NCI-H82 (cell line): ENCODE data around the gene SOS1.
"Not testable (repeated sequence)": the region's sequence is repeated elsewhere in the genome, so short reads cannot be mapped to it uniquely, and the experiment has no call there.

Experiments used
- DNase-seq: peaks from one replicate; lab custom pipeline; 2025; lab: John Stamatoyannopoulos, UW

The SOS1 gene

DNA sequence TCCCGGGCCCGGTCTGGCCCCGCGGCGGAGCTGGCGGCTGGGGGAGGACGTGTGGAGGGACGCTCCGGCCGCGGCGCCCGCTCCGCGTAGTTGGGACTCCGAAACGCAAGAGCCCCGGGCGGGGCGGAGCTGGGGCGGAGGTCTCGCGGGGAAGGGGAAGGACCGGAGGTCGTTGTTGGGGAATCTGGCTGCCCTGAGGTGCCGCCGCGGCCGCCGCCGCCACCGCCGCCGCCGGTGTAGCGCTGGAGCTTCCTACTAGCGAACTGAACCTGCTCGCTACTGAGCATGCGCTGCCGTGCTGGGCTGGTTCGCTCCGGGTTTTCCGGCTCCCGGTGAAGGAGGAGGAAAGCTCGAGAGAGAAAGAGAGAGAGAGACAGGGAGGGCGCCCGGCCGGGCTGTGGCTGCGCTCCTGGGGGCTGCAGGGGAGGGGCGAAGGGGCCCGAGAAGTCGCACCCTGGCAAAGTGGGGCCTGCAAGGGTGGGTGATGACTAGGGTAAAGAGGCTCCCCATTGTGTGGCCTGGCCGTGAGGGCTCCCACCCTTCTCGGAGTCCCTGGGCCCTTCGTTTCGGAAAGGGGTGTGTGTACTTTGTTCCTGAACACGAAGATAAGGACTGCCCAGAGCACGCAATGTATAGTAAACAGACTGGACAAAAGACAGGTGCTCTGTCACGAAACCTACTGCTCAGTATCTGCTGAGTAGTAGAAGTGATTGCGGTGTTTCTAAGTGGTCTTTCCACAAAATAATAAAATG is at the start of gene SOS1:
Gene SOS1 (minus strand): TSS at position 281 of the 752 bp plus-strand sequence. CDS start 629 bp downstream, outside the sequence.
- peak; percentile 97 for DNase-seq

DNA sequence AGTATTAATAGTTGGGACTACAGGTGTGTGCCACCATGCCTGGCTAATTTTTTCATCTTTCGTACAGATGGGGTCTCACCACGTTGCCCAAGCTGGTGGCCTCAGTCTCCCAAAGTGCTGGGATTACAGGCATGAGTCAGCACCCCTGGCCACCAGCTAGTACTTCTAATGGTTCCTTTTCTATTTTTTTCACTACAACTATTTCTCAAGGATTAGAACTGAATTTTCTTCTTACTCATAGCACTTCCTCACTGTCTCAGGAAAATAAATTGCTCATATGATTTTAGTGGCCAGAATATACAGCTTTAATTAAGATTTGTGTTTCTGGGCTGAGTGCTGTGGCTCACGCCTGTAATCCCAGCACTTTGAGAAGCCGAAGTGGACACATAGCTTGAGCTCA is 43.2 kb upstream of the SOS1 start:
- no peak for DNase-seq

DNA sequence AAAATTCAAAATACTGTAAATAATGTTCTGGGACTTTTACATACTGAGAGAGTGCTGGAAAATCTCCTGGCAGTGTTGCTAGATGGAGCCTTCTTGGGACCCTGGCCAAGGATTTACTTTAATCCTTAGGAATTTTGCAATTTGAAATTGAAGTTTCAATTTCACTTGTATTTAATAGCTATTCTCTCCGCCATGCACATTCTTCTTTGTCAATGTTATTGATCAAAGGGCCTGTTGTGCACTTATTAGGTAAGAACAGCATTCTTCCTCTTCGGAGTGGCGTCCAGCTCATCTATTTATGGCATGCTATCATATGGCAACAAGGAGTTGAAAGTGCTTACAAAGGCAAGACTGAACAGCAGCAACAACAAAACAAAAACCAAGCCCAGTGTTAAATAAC is 40.1 kb upstream of the SOS1 start:
- no peak for DNase-seq

DNA sequence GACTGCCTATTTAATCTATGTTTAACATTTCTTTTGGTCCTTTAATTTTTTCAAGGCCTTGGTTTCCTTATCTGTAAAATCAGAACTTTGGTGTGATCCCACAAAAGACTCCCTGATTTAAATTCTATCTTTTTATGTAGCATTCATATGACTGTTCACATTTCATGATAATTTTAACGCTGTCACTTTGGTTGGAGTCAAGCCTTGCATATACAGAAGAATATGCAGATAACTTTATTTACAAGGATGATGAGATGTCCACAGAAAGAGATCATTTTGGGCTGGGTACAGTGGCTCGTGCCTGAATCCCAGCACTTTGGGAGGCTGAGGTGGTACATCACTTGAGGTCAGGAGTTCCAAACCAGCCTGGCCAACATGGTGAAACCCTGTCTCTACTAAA is 38.4 kb upstream of the SOS1 start:
- no peak for DNase-seq

DNA sequence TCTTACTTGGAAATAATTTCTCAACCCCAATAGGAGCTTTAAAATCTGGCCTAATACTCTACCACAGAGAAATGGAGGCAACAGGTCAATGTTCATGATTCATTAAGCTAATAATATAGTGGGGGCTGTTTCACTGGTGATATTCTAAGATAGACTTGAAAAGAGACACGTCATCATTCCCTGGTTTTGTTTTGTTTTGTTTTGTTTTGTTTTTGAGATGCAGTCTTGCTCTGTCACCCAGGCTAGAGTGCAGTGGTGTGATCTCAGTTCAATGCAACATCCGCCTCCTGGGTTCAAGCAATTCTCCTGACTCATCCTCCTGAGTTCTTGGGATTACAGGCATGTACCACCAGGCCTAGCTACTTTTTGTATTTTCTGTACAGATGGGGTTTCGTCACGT is 37.5 kb upstream of the SOS1 start:
- DNase-seq: no peak

DNA sequence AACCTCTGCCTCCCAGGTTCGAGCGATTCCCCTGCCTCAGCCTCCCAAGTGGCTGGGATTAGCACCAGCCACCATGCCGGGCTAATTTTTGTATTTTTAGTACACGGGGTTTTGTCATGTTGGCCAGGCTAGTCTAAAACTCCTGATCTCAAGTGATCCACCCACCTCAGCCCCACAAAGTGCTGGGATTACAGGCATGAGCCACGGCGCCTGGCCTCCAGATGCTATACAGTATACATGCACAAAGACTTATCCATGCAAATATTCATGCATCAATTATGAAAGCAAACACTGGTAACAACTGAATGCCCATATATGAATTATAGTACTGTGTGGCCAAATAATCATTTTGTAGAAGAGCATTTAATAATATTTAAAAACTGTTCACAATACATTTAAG is 36.0 kb upstream of the SOS1 start:
- DNase-seq: no peak

DNA sequence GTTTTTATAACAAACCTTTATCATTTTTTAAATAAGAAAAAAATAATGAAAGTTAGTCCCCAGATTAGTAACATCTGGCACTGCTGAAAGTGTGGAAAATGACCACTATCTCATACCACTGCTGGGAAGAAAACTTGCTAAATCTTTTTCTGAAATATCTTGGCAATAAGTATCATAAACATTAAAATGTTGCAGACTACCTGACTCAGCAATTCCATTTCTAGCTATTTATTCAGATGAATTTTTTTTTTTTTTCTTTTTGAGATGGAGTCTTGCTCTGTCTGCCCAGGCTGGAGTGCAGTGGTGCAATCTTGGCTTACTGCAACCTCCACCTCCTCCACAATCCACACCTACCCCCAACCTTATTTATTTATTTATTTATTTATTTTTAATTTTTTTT is 35.3 kb upstream of the SOS1 start:
- DNase-seq: no peak

DNA sequence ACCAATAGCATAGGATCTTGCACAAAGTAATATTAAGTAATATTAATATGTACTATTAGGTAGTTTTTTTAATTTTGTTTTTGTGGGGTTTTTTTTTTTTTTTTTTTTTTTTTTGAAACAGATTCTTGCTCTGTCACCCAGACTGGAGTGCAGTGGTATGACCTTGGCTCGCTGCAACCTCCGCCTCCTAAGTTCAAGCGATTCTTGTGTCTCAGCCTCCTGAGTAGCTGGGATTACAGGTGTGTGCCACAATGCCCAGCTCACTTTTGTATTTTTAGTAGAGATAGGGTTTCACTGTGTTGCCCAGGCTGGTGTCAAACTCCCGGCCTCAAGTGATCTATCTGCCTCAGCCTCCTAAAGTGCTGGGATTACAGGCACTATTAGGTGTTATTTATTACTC is 34.7 kb upstream of the SOS1 start:
- DNase-seq: not testable (repeated sequence)

DNA sequence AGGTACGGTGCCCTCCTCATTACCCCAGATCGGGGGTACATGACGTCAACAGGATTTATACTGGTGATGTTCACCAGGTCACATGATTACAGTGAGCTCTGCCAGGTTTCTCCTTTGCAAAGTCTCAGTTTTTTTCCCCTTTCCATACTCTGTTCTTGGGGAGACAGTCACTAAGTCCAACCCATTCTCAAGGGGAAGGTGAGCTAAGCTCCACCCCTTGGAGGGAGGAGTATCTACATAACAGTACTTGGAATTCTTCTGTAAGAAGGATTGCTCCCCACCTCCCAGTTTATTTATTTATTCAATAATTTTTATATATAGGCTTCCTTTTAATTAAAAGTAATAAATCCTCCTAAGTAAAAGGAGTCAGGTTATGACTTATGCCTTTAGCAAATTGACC is 34.1 kb upstream of the SOS1 start:
- no peak for DNase-seq

DNA sequence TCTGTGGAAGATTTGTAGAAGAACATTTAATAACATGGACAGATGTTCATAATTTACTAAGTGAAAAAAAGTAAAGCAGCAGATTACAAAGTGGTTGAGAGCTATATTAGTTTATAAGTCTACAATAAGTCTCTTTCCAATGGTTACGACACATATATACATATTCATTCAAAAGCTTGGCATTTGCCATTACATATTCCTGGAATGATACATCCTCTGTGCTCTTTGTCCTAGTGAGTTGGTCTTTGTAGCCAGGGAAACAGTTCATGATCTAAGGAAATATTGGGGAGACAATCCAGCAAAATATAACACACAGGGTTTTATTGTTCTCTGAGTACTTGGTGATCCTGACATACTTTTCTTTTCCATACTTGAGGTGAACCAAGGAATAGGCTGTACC is 32.5 kb upstream of the SOS1 start:
- no peak for DNase-seq

DNA sequence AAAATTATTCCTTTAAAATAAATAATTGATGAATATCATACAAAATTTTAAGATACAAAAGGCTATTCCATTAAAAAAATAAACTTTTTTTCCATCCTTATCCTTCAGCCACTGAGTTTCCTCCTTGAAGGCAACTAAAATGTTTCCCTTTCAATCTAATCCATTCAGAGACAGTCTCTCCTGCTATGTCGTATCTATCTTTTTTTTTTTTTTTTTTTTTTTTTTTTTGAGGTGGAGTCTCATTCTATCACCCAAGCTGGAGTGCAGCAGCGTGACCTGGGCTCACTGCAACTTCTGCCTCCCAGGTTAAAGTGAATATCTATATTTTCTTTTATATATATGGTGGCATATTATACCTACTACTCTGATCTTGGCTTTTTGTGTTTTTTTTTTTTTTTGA is 31.7 kb upstream of the SOS1 start:
- DNase-seq: no peak

DNA sequence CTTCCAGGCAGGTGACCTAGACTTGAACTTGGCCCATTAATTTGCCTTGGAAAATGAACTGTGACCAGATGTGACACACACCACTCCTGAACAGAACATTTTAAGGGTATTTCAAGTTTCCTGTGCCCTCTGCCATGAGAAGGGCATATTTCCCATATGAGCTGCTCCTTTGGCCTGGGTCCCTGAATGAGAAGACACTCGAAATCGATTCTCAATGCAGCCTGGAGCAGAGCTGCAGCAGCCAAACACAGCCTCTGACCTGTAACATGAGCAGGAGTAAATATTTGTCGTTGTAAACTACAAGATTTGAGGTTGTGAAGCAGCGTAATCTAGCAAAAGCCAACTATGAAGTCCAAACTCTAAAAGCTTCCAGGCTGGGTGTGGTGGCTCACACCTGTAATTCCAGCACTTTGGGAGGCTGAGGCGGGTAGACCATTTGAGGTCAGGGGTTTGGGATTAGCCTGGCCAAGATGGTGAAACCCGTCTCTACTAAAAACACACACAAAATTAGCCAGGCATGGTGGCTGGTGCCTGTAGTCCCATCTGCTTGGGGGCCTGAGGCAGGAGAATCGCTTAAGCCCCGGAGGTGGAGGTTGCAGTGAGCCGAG is 30.1 kb upstream of the SOS1 start:
- DNase-seq: no peak

DNA sequence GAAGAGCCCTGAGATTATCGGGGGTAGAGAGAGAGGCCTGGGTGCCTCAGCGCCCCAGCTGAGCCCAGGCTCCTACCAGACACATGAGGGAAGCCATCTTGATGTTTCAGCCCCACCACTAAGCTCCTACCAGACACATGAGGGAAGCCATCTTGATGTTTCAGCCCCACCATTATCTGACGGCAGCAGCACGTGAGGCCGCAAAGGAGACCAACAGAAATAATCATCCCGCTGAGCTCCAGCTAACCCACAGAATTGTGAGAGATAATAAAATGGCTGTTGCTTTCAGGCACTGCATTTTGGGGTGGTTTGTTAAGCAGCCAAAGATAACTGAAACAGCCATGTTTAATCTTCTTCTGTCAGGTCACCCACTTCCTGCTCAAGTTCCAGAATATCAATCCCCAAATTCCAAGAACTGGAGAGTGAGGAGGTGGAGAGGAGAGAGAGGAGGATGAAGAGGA is 29.3 kb upstream of the SOS1 start:
- no peak for DNase-seq

DNA sequence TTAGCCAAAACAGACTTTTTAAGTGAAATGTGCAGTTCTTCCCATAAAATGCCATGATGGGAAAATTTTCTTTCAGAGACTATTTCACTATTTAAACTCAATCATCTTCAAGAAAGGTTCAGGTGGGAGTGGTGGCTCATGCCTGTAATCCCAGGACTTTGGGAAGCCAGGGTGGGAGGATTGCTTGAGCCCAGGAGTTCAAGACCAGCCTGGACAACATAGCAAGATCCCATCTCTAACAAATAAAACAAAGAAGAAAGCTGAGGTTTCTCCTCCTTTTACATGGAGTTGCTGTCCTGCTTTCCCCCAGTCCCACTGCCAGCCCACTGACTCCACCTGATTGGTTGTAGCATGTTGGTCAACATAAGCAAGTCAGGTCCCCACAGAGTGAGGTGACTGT is 25.8 kb upstream of the SOS1 start:
- DNase-seq: no peak

DNA sequence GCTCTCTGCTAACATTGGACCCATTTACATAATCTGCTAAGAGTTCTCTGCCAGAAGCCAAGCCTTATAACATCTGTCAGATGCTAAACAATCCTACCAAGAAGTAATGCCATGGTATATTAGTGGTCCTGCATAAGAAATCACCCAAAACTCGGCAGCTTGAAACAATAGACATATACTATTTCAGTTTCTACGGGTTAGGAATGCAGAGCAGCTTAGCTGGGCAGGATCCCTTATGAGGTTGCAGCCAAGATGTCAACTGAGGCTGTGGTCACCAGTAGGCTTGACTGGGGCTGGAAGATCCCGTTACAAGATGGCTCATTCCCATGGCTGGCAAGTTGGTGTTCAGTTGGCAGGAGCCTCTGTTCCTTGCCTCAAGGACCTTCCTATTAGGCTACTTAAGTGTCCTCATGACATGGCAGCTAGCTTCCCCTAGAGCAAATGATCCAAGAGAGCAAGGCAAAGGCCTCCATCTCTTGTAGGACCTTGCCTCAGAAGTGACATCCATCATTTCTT is 25.1 kb upstream of the SOS1 start:
- peak; percentile 21 for DNase-seq

DNA sequence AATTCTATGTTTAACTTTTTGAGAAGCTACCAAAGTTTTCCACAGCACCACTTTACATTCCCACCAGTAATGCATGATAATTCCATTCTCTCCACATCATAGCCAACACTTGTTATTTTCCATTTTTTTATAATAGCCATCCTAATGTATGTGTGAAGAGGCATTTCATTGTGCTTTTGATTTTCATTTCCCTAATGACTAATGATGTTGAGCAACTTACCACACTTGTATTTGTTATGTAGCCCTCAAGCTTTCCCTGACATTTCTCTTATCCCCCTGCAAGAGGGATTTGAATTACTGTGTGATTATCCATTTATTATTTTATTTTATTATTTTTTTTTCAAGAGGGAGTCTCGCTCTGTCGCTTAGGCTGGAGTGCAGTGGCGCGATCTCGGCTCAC is 23.6 kb upstream of the SOS1 start:
- no peak for DNase-seq

DNA sequence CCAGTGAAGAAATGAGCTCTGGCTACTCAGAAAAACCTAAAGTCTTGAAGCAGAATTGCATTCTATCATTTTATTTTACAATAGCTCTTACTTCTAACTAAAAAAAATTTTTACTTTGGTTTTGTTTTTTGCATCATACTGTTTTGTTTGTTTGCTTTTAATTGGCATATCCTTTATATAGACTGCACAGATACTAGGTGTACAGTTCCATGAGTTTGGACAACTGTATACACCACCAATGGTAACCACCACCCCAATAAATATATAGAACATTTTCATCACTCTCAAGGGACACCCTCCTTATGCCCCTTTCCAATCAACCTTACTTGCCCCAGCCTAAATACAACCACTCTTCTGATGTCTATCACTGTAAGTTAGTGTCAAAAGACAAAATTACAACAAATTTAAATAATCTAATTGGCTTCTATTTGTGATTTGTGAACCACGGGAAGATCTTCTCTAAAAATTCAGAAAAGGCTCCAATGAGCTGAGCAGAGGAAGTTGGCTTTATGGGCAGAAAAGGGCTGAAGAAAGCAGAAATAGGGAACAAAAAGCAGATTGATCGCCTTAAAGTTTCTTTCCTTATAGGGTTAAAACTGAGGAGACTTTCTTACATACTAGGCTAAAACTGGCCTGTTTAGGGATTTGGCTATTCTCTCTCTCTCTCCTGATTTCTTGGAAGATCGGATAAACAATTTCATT is 22.2 kb upstream of the SOS1 start:
- DNase-seq: no peak

DNA sequence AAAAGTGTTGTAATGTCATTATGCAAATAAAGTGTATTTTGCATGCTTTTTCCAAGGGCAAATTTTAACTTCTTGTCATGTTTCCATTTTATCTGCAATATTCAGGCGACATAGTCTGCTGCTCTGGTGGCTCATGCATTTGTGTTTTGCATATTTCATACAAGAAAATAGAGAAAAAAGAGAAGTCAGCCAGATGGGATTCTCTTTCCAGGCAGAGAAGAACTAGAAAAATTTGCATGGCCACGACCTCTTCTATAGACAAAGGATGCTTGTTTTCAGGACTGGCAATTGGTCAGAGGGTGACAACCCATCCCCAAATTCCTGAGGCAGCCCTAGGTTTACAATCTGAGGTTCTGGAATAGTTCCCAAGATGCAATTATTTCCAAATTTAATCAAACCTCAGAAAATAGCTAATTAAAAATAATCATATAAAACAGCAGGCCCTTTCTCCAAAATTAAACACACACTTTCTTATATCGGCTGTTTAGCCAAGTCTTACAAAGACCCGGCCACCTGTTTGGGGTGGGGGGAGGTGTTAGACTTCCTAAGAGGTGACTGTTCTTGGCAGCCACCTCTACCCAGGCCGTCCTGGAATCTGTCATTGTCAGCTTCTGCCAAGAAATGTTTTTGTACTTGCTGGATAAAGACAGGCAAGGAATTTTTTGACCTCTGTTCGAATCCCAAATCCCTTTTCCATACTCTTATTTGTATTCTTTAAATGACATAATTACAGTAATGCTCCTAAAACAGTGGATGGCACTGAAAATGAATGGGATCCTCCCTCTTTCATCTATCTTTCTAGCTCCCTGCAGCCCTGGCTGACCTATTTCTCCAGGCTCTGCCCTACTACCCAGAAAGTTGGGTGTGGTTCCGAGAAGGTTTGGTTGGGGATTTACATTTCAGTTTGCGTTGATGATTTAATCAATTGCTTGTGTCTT is 20.8 kb upstream of the SOS1 start:
- peak; percentile 16 for DNase-seq

DNA sequence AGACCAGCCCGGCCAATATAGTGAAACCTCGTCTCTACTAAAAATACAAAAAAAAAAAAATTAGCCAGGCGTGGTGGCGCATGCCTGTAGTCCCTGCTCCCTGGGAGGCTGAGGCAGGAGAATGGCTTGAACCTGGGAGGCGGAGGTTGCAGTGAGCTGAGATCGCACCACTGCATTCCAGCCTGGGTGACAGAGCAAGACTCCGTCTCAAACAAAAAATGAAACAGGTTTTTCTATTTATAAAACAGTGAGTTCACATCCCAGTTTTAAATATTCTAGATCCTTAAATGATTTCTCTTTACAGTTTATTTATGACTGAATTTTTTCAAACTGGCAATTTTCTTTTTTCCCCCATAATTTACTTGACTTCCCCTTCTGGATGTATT is 20.1 kb upstream of the SOS1 start:
- DNase-seq: not testable (repeated sequence)

DNA sequence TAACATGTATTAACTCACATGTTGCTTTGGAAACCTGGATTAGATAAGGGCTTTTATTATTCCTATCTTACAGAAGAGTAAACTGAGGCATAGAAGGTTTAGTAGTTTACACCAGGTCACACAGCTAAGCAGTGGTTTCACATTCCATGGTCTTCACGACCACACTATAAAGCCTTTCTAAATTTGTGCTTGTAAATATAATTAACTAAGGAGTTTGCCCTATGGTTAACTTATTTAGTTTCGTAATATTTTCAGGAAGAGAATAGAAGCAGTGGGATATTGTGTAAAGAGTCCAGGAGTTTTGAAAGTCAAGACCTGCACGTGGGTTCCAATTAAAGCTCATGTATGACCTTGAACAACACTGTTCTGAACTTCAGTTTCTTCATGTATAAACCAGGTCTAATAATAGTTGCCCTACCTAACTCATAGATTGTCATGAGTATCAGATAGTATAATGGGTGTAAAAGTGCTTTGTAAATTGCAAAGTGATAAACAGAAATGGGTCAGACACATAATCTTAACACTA is 19.5 kb upstream of the SOS1 start:
- no peak for DNase-seq

DNA sequence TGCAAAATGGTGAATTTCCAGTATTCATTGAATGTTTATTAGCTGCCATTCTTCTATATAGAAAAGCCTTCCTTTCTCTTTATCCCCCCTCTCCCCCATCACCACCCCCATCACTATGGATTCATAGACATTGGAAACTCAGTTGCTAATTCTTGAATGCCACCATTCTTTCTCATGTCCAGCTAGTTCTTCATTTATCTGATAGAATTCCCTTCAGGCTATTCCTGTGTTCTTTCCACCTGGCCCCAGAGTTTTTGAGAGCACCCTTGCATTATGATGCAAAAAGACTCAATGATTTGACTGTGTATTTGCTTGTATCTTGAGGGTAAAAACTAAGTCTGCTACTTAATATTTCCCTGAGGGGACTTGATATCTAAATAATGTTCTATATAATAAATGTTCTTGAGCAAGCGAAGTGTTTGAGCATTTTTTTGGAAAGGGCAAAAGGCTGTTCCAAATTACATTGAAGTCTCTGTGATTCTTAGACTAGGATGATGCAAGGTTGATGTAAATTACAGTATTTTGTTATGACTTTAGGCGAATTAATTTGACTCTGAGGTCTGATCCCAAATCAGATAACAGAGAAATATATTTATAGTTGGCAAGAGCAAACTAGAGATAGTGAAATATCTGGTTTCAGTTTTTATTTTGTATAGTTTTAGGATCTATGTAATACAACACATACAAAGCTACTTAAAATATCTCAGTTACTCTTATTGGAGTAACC is 18.8 kb upstream of the SOS1 start:
- DNase-seq: no peak
